ENCODE measurements around the gene INPP5K.

DNA sequence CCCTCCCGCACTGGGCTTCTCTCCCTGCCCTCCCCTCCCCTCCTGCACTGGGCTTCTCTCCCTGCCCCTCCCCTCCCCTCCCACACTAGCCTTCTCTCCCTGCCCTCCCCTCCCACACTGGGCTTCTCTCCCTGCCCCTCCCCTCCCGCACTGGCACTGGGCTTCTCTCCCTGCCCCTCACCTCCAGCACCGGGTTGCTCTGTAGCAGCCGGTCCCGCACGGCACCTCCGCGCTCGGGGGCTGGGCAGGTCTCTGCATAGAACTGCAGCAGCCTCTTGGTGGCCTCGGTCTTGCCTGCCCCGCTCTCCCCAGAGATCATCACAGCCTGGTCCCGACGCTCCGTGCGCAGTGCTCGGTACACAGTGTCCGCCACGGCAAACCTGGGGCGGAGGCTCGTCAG is 33.7 kb downstream of the INPP5K start:
- TF ChIP-seq, protein P1, sequence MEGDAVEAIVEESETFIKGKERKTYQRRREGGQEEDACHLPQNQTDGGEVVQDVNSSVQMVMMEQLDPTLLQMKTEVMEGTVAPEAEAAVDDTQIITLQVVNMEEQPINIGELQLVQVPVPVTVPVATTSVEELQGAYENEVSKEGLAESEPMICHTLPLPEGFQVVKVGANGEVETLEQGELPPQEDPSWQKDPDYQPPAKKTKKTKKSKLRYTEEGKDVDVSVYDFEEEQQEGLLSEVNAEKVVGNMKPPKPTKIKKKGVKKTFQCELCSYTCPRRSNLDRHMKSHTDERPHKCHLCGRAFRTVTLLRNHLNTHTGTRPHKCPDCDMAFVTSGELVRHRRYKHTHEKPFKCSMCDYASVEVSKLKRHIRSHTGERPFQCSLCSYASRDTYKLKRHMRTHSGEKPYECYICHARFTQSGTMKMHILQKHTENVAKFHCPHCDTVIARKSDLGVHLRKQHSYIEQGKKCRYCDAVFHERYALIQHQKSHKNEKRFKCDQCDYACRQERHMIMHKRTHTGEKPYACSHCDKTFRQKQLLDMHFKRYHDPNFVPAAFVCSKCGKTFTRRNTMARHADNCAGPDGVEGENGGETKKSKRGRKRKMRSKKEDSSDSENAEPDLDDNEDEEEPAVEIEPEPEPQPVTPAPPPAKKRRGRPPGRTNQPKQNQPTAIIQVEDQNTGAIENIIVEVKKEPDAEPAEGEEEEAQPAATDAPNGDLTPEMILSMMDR (conservative IDR thresholded peaks at IDR 0.05 in 1 of 2, IDR thresholded peaks at IDR 0.05 in 1 of 2; ENCODE audit: extremely low read depth in 1 of 2, insufficient read depth in 1 of 2, low read depth in 1 of 2, low read length in 2 of 2) = no peak
- no peak for TF ChIP-seq EZH2 (IDR thresholded peaks at IDR 0.05; ENCODE audit: borderline replicate concordance, low read length)

Measured in mammary epithelial cell (primary cell).